H1 (cell line): ENCODE results near the gene RAPGEF1. TPM values are rescaled to one million over a fixed set of nuclear protein-coding genes. Genes with fewer than 3 reads are reported as not detected.

Experiments
- CTCF ChIA-PET: fragments of 300-600 bp; sonication (Branson Sonifier 250); formaldehyde crosslinking; loops from one replicate; lab custom pipeline; 2021; ENCODE audit not compliant: partially characterized antibody; lab: Charles Lee
- POLR2A ChIA-PET: fragments of 300-600 bp; sonication (Branson Sonifier 250); formaldehyde crosslinking; loops from one replicate; lab custom pipeline; 2021; ENCODE audit warnings: inconsistent platforms; ENCODE audit not compliant: partially characterized antibody; lab: Charles Lee
- DNase-seq, 2 experiments: peaks; one replicate each; pipeline versions ENCODE4 v3.0.0 to v3.0.0-alpha.2; 2010 to 2022; ENCODE audit warnings: low spot score in 2 of 2, low read depth in 1 of 2, mixed read lengths in 1 of 2
- FAIRE-seq: peaks from 2 replicates; lab custom pipeline; 2011; peaks lifted over from hg19 to GRCh38; lab: Jason Lieb, UNC
- H2AFZ ChIP-seq: 2 replicates; pipeline ENCODE4 v1.8.1; 2012; ENCODE audit warnings: low read length, inconsistent platforms
- H2AK5ac ChIP-seq: 2 replicates; pipeline ENCODE4 v1.6.1; 2013; ENCODE audit warnings: low read depth, low read length
- H2BK120ac ChIP-seq: replicated peaks from 2 replicates; pipeline ENCODE3; 2013; ENCODE audit warnings: low read depth, low read length, inconsistent platforms
- H2BK12ac ChIP-seq: 2 replicates; pipeline ENCODE4 v1.6.1; 2013; ENCODE audit warnings: low read depth, low read length
- H2BK15ac ChIP-seq: 2 replicates; pipeline ENCODE4 v1.6.1; 2013; ENCODE audit warnings: low read length
- H2BK20ac ChIP-seq: 2 replicates; pipeline ENCODE4 v1.6.1; 2013; ENCODE audit warnings: low read length
- H2BK5ac ChIP-seq: 2 replicates; pipeline ENCODE4 v1.6.1; 2013; ENCODE audit warnings: low read depth, low read length
- H3K14ac ChIP-seq: 2 replicates; pipeline ENCODE4 v1.6.1; 2013; ENCODE audit warnings: inconsistent platforms; ENCODE audit not compliant: insufficient read length
- H3K18ac ChIP-seq: 2 replicates; pipeline ENCODE4 v1.6.1; 2013; ENCODE audit warnings: low read length; ENCODE audit errors: extremely low read depth
- H3K23ac ChIP-seq: 2 replicates; pipeline ENCODE4 v1.6.1; 2013; ENCODE audit warnings: inconsistent platforms; ENCODE audit not compliant: insufficient read length
- H3K23me2 ChIP-seq: 2 replicates; pipeline ENCODE4 v1.6.1; 2013; ENCODE audit warnings: low read depth, low read length
- H3K27ac ChIP-seq: 2 replicates; pipeline ENCODE4 v1.6.1; 2011; ENCODE audit warnings: low read depth, low read length, inconsistent platforms
- H3K27me3 ChIP-seq, 4 experiments: replicated peaks in 1 of 4; 1 replicate in 1 of 4; 2 replicates in 3 of 4; pipeline versions ENCODE4 v1.6.1 to v1.8.1; 2011 to 2013; ENCODE audit warnings: low read length in 3 of 4, mild to moderate bottlenecking in 3 of 4, inconsistent platforms in 2 of 4, mixed read lengths in 2 of 4, moderate library complexity in 1 of 4; ENCODE audit not compliant: control insufficient read depth in 3 of 4, insufficient read depth in 3 of 4; ENCODE audit errors: extremely low read depth in 1 of 4
- H3K36me3 ChIP-seq, 4 experiments: 2 replicates each; pipeline versions ENCODE4 v1.6.1 to v1.8.1; 2011 to 2013; ENCODE audit warnings: mild to moderate bottlenecking in 4 of 4, low read length in 3 of 4, moderate library complexity in 2 of 4, control low read depth in 1 of 4, inconsistent platforms in 1 of 4; ENCODE audit not compliant: insufficient read depth in 4 of 4, control insufficient read depth in 2 of 4
- H3K4ac ChIP-seq: replicated peaks from 2 replicates; pipeline ENCODE3; 2013; ENCODE audit warnings: low read length, low read depth, mixed read lengths, inconsistent platforms; ENCODE audit not compliant: insufficient read length
- H3K4me1 ChIP-seq, 4 experiments: replicated peaks in 1 of 4; 1 replicate in 1 of 4; 2 replicates in 3 of 4; pipeline versions ENCODE4 v1.6.1 to v1.8.1; 2011 to 2013; ENCODE audit warnings: low read length in 3 of 4, inconsistent platforms in 2 of 4, mixed read lengths in 1 of 4; ENCODE audit not compliant: insufficient read depth in 4 of 4, control insufficient read depth in 3 of 4
- H3K4me2 ChIP-seq, 2 experiments: 2 replicates each; pipeline versions ENCODE4 v1.6.1 to v1.8.1; 2011 to 2013; ENCODE audit warnings: low read depth in 2 of 2, low read length in 2 of 2, control low read depth in 1 of 2, inconsistent platforms in 1 of 2, mild to moderate bottlenecking in 1 of 2; ENCODE audit not compliant: insufficient read depth in 1 of 2
- H3K4me3 ChIP-seq, 4 experiments: fragments of 200-600, 300-600 bp in 1 of 4; sonication (generic), shearing (Covaris generic), sonication (Bioruptor Twin) in 1 of 4; 2 replicates each; pipeline versions ENCODE4 v1.5.1 to v1.8.1; 2011 to 2016; ENCODE audit warnings: low read length in 4 of 4, low read depth in 3 of 4, control low read depth in 2 of 4, inconsistent platforms in 2 of 4, mild to moderate bottlenecking in 2 of 4, mixed read lengths in 1 of 4, moderate library complexity in 1 of 4; ENCODE audit not compliant: insufficient read depth in 2 of 4; ENCODE audit errors: extremely low read depth in 1 of 4
- H3K56ac ChIP-seq: replicated peaks from 2 replicates; pipeline ENCODE3; 2013; ENCODE audit warnings: low read depth, mild to moderate bottlenecking, mixed read lengths, low read length, inconsistent platforms; ENCODE audit not compliant: insufficient read length
- H3K79me1 ChIP-seq: 2 replicates; pipeline ENCODE4 v1.6.1; 2013; ENCODE audit warnings: low read depth, low read length, control low read depth
- H3K79me2 ChIP-seq, 2 experiments: 2 replicates each; pipeline versions ENCODE4 v1.6.1 to v1.8.1; 2012 to 2013; ENCODE audit warnings: low read length in 2 of 2, mild to moderate bottlenecking in 2 of 2, inconsistent platforms in 1 of 2; ENCODE audit not compliant: insufficient read depth in 2 of 2, control insufficient read depth in 1 of 2
- H3K9ac ChIP-seq, 4 experiments: replicated peaks in 1 of 4; 1 replicate in 1 of 4; 2 replicates in 3 of 4; pipeline versions ENCODE4 v1.6.1 to v1.8.1; 2011 to 2013; ENCODE audit warnings: low read depth in 3 of 4, low read length in 3 of 4, control low read depth in 2 of 4, mild to moderate bottlenecking in 2 of 4, moderate library complexity in 2 of 4, inconsistent platforms in 1 of 4; ENCODE audit errors: extremely low read depth in 1 of 4
- H3K9me3 ChIP-seq, 2 experiments: 2 replicates each; pipeline versions ENCODE4 v1.6.1 to v1.8.1; 2012 to 2013; ENCODE audit warnings: mild to moderate bottlenecking in 2 of 2, moderate library complexity in 2 of 2, control low read depth in 1 of 2, inconsistent platforms in 1 of 2, low read depth in 1 of 2, low read length in 1 of 2, mixed read lengths in 1 of 2; ENCODE audit not compliant: insufficient read depth in 2 of 2
- H4K20me1 ChIP-seq, 2 experiments: replicated peaks in 1 of 2; 2 replicates each; pipeline versions ENCODE3 to v1.8.1; 2011 to 2013; ENCODE audit warnings: inconsistent platforms in 2 of 2, low read length in 2 of 2, mild to moderate bottlenecking in 1 of 2; ENCODE audit not compliant: insufficient read depth in 2 of 2, control insufficient read depth in 1 of 2
- H4K5ac ChIP-seq: 2 replicates; pipeline ENCODE4 v1.6.1; 2013; ENCODE audit warnings: low read length, low read depth, mixed read lengths, inconsistent platforms; ENCODE audit not compliant: insufficient read length
- H4K8ac ChIP-seq: 2 replicates; pipeline ENCODE4 v1.8.0; 2013; ENCODE audit warnings: mild to moderate bottlenecking, moderate library complexity, low read length, inconsistent platforms; ENCODE audit not compliant: insufficient read depth; ENCODE audit errors: extremely low read depth
- H4K91ac ChIP-seq: replicated peaks from 2 replicates; pipeline ENCODE3; 2013; ENCODE audit warnings: low read length, mixed read lengths, inconsistent platforms; ENCODE audit not compliant: insufficient read length
- BACH1 ChIP-seq: IDR thresholded peaks from 2 replicates; pipeline ENCODE4 v1.6.1; 2012; ENCODE audit warnings: low read length, improper control_type of control experiment
- CEBPB ChIP-seq: IDR thresholded peaks from 2 replicates; pipeline ENCODE4 v1.6.1; 2012; ENCODE audit warnings: low read depth, low read length
- GABPA ChIP-seq: IDR thresholded peaks from 2 replicates; pipeline ENCODE4 v1.6.1; 2011; ENCODE audit warnings: mild to moderate bottlenecking, low read length, moderate library complexity, borderline replicate concordance; ENCODE audit not compliant: insufficient read depth
- NRF1 ChIP-seq: IDR thresholded peaks from 2 replicates; pipeline ENCODE4 v1.6.1; 2011; ENCODE audit warnings: mild to moderate bottlenecking, low read depth, low read length, improper control_type of control experiment
- RFX5 ChIP-seq: IDR thresholded peaks from 2 replicates; pipeline ENCODE4 v1.6.1; 2011; ENCODE audit warnings: low read depth, low read length, improper control_type of control experiment, borderline replicate concordance
- RNF2 ChIP-seq: fragments of 200-900, 300-1000 bp; sonication (generic); IDR thresholded peaks from 2 replicates; pipeline ENCODE4 v1.7.1; 2016; ENCODE audit warnings: borderline replicate concordance, low read depth, mild to moderate bottlenecking, antibody characterized with exemption, low read length; ENCODE audit not compliant: poor library complexity, severe bottlenecking; ENCODE audit errors: missing control alignments
- RXRA ChIP-seq: IDR thresholded peaks from 2 replicates; pipeline ENCODE4 v1.6.1; 2011; ENCODE audit warnings: low read depth, mild to moderate bottlenecking, low read length, moderate library complexity; ENCODE audit not compliant: insufficient read depth
- SIX5 ChIP-seq: IDR thresholded peaks from 2 replicates; pipeline ENCODE4 v1.6.1; 2011; ENCODE audit warnings: mild to moderate bottlenecking, low read depth, low read length
- WGBS, 2 experiments: shearing (Covaris generic) in 1 of 2; methylation state at CpG; one replicate each; pipeline versions ENCODE4 v1.1.6 to v1.1.7; 2013 to 2015; ENCODE audit warnings: low lambda C conversion rate in 2 of 2, mixed read lengths in 2 of 2, inconsistent platforms in 1 of 2, low coverage in 1 of 2, missing lambda C conversion rate in 1 of 2; ENCODE audit not compliant: insufficient replicate concordance in 2 of 2, insufficient coverage in 1 of 2, insufficient read length in 1 of 2; ENCODE audit errors: extremely low coverage in 1 of 2, missing lambda C conversion rate in 1 of 2; 5-methylcytosine and 5-hydroxymethylcytosine counted together
- polyA plus RNA-seq, 7 experiments: library from polyadenylated mRNA; depleted of rRNA in 3 of 7; stranded (reverse) in 5 of 7; unstranded in 2 of 7; fragments of >200 nt in 5 of 7; fragments of 200-250 nt in 2 of 7; gene quantifications; 1 replicate in 5 of 7; 2 replicates in 1 of 7; 4 replicates in 1 of 7; pipeline versions ENCODE4 v1.2.1 to v1.2.3, GENCODE V29; 2011 to 2013; ENCODE audit warnings: missing spikeins in 2 of 7, mixed read lengths in 2 of 7
- total RNA-seq: library from RNA; stranded (reverse); fragmentation: NEBNext Ultra II Directional; extraction: Animal tissue kit (Norgen Biotek cat#: 25700); gene quantifications from 2 replicates; pipeline ENCODE4 v1.2.1, GENCODE V29; 2021
- TF ChIP-seq, protein P1 (sequence below): IDR thresholded peaks from 2 replicates; pipeline ENCODE4 v1.6.1; 2011; ENCODE audit warnings: low read depth, mild to moderate bottlenecking, low read length; ENCODE audit not compliant: insufficient read depth

The RAPGEF1 gene
- total and polyA plus RNA-seq, 2 of the 8 experiments (the other 6 are each of a cell fraction or from before 2014, with no cell fraction given), result 29.7 to 78.9 TPM

DNA sequence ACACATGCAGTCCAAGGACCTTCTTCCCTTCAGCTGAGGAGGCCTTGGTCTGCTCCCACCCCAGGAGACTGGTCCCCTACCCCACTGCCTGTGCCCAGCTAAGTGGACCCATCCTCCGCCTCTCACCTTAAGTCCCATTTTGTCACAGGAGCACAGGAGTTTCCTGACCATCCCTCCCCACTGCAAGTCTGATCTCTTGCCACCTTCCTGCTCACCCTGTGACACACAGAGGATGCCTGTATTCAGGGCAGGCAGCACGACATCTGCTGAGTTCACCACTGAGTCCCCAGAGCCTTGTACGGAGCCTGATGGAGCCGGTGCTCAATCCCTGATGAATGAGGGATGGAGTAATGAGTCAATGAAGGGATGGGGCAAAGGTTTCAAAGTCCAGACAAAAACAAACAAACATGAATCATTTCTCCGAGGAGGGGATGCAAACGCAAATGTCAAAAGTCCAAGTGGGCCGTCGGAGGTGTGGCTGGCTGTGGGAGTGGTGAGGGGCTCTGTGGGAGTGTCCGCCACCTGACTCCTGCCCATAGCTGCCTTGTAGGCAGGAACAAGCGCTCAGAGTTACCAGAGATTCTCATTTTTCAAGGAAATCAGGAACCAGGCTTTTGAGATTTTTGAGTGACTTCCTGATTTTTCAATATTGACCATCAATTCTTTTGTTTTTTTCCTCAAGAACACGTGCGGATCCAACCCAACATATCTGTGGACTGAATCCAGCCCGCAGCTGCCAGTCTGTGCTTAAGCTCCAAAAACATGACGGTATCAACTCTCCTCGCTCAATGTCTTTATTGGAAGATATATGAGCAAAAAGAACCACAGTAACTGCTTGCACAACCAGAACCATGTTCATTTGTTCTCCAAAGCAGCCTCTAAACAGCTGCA lies 4.4 kb downstream of the RAPGEF1 start:
- ChIA-PET POLR2A (interaction anchor here (0.8 to 1.0 kb wide), 3 partner anchors 8 to 127 kb away, joined by 3 to 4 read pairs (median 3); no protein-coding TSS in a partner anchor), CTCF (interaction anchor here (0.5 to 1.7 kb wide), 6 partner anchors 9 to 144 kb away, joined by 3 to 10 read pairs (median 4); no protein-coding TSS in a partner anchor)
- Histone ChIP-seq H3K14ac (no peak overlapping the region), H3K23me2 (peaks cover 2% of the 10 kb centered on the region; the same call in 1 of the 2 replicates), H2AK5ac (0 out of 2 replicates have a peak overlapping the region, but pooled peaks have one; percentile 61), H3K56ac (no peak overlapping the region), H3K79me1 (peaks cover 20% of the 10 kb centered on the region), H3K4ac (peak overlapping the region; percentile 33), H3K23ac (no peak overlapping the region), H4K20me1 (peaks cover 0 to 29% of the 10 kb centered on the region in 2 experiments), H3K79me2 (peaks cover 5 to 80% of the 10 kb centered on the region in 2 experiments; a peak in 3 of 4 replicates), H3K36me3 (no peaks in the 10 kb centered on the region), H2BK20ac (no peak overlapping the region), H2BK15ac (peak overlapping the region; percentile 83; the same call in 1 of the 2 replicates), H2BK5ac (0 out of 2 replicates have a peak overlapping the region, but pooled peaks have one; percentile 61), H2AFZ (no peak overlapping the region), H3K4me2 (no peak overlapping the region), H2BK12ac (no peak overlapping the region), H3K4me3 (no peak overlapping the region), H3K9ac (no peak overlapping the region), H3K9me3 (peaks cover 0 to 4% of the 10 kb centered on the region in 2 experiments; a peak in 1 of 4 replicates), H2BK120ac (no peak overlapping the region), H4K91ac (no peak overlapping the region), H4K8ac (no peak overlapping the region), H3K18ac (no peak overlapping the region), H3K27ac (no peak overlapping the region), H4K5ac (no peak overlapping the region), H3K27me3 (no peaks in the 10 kb centered on the region), H3K4me1 (peaks cover 2 to 14% (median 5%) of the 10 kb centered on the region in 4 experiments; a peak in 5 of 7 replicates)
- 97% methylated on average over 15 of the region's 15 CpGs; no CpG with 5 or more reads in 1 of the 2 experiments for WGBS, 2 experiments
- DNase-seq, result no peak
- FAIRE-seq, result no peak
- no peak for TF ChIP-seq GABPA
- TF ChIP-seq SIX5, result no peak
- no peak for TF ChIP-seq BACH1
- TF ChIP-seq RNF2, result no peak
- TF ChIP-seq, protein P1, sequence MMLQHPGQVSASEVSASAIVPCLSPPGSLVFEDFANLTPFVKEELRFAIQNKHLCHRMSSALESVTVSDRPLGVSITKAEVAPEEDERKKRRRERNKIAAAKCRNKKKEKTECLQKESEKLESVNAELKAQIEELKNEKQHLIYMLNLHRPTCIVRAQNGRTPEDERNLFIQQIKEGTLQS, result no peak
- no peak for TF ChIP-seq RFX5
- TF ChIP-seq CEBPB, result no peak
- no peak for TF ChIP-seq NRF1
- no peak for TF ChIP-seq RXRA
